ENCODE data around the gene EIF2A.

Gene EIF2A

GRCh38 chr3:150547045-150547741, 606 bp downstream of the EIF2A start:
- no peak for DNase-seq
- Histone ChIP-seq H3K4me3 (ENCODE audit: low read depth in 1 of 2, low read length in 2 of 2) (peak overlapping the region; percentile 61 to 81), H3K4me2 (ENCODE audit: insufficient read depth, low read length) (peak overlapping the region; percentile 69), H3K4me1 (ENCODE audit: insufficient read depth, low read length) (peaks cover 51% of the 10 kb centered on the region), H2AFZ (ENCODE audit: low read depth, low read length) (peak overlapping the region; percentile 74), H3K27ac (ENCODE audit: low read length) (peak overlapping the region; percentile 83), H3K9ac (ENCODE audit: low read depth, low read length) (peak overlapping the region; percentile 56), H3K79me2 (ENCODE audit: insufficient read depth, low read length) (peaks cover 89% of the 10 kb centered on the region), H3K9me3 (ENCODE audit: insufficient read depth, low read length, severe bottlenecking) (no peaks in the 10 kb centered on the region), H3K27me3 (ENCODE audit: insufficient read depth, low read length, poor library complexity) (no peaks in the 10 kb centered on the region), H4K20me1 (ENCODE audit: insufficient read depth, low read length) (peaks cover 23% of the 10 kb centered on the region; the same call in 1 of the 2 replicates), H3K36me3 (ENCODE audit: insufficient read depth, low read length) (peaks cover 29% of the 10 kb centered on the region)
- ATAC-seq (ENCODE audit: insufficient read depth, low read depth), result no peak
- TF ChIP-seq EZH2 (IDR thresholded peaks at IDR 0.05; ENCODE audit: borderline replicate concordance, low read depth, low read length, severe bottlenecking), result no peak
- TF ChIP-seq, protein P1, sequence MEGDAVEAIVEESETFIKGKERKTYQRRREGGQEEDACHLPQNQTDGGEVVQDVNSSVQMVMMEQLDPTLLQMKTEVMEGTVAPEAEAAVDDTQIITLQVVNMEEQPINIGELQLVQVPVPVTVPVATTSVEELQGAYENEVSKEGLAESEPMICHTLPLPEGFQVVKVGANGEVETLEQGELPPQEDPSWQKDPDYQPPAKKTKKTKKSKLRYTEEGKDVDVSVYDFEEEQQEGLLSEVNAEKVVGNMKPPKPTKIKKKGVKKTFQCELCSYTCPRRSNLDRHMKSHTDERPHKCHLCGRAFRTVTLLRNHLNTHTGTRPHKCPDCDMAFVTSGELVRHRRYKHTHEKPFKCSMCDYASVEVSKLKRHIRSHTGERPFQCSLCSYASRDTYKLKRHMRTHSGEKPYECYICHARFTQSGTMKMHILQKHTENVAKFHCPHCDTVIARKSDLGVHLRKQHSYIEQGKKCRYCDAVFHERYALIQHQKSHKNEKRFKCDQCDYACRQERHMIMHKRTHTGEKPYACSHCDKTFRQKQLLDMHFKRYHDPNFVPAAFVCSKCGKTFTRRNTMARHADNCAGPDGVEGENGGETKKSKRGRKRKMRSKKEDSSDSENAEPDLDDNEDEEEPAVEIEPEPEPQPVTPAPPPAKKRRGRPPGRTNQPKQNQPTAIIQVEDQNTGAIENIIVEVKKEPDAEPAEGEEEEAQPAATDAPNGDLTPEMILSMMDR (IDR thresholded peaks at IDR 0.05; ENCODE audit: borderline replicate concordance, extremely low read depth, low read length, poor library complexity, severe bottlenecking), result no peak

- TF ChIP-seq, protein P1 (IDR thresholded peaks at IDR 0.05; ENCODE audit: borderline replicate concordance, extremely low read depth, low read length, poor library complexity, severe bottlenecking), result no peak
- TF ChIP-seq EZH2 (IDR thresholded peaks at IDR 0.05; ENCODE audit: borderline replicate concordance, low read depth, low read length, severe bottlenecking), result no peak
- no peak overlapping the region for H2AFZ ChIP-seq (ENCODE audit: low read depth, low read length)
- no peaks in the 10 kb centered on the region for H3K9me3 ChIP-seq (ENCODE audit: insufficient read depth, low read length, severe bottlenecking)
- DNase-seq, result no peak
- H3K27ac ChIP-seq (ENCODE audit: low read length), result no peak overlapping the region
- ATAC-seq (ENCODE audit: insufficient read depth, low read depth), result no peak; the same call in 2 of the 3 replicates
- peaks cover 8% of the 10 kb centered on the region; the same call in 1 of the 2 replicates for H4K20me1 ChIP-seq (ENCODE audit: insufficient read depth, low read length)
- H3K9ac ChIP-seq (ENCODE audit: low read depth, low read length), result no peak overlapping the region
- H3K4me1 ChIP-seq (ENCODE audit: insufficient read depth, low read length), result 0 out of 2 replicates have a peak, but pooled peaks cover 5% of the 10 kb centered on the region
- H3K4me2 ChIP-seq (ENCODE audit: insufficient read depth, low read length), result no peak overlapping the region
- H3K79me2 ChIP-seq (ENCODE audit: insufficient read depth, low read length), result peaks cover 97% of the 10 kb centered on the region
- peaks cover 61% of the 10 kb centered on the region for H3K36me3 ChIP-seq (ENCODE audit: insufficient read depth, low read length)
- no peak overlapping the region for H3K4me3 ChIP-seq (ENCODE audit: low read depth in 1 of 2, low read length in 2 of 2)
- H3K27me3 ChIP-seq (ENCODE audit: insufficient read depth, low read length, poor library complexity), result no peaks in the 10 kb centered on the region
Measured at GRCh38 chr3:150555859-150556436, 9.4 kb downstream of the EIF2A start.

DNA sequence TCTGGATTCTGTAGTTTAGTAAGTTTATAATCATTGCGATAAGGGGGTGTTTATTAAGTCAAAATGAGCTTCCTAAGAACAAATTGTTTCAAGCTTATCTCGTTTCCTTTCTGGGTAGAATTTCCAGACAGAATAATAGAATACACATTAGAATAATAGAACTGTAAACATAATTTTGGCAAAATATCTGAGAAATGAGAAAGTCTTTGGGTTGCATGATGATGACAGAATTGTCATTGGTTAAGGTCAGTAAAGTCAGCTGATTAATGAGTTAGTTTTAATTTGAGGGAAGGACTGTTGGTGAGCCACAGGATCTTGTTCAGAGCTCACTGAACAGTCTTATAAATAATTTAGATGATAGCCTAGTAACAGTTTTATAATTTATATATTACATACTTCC, 10.2 kb downstream of the EIF2A start:
- peaks cover 66% of the 10 kb centered on the region for H3K36me3 ChIP-seq (ENCODE audit: insufficient read depth, low read length)

More for the DNA sequence above, 10.2 kb downstream of the EIF2A start:
- no peak overlapping the region for H3K27ac ChIP-seq (ENCODE audit: low read length)
- peaks cover 7% of the 10 kb centered on the region; the same call in 1 of the 2 replicates for H4K20me1 ChIP-seq (ENCODE audit: insufficient read depth, low read length)
- no peaks in the 10 kb centered on the region for H3K27me3 ChIP-seq (ENCODE audit: insufficient read depth, low read length, poor library complexity)
- TF ChIP-seq EZH2 (IDR thresholded peaks at IDR 0.05; ENCODE audit: borderline replicate concordance, low read depth, low read length, severe bottlenecking), result no peak
- TF ChIP-seq, protein P1 (IDR thresholded peaks at IDR 0.05; ENCODE audit: borderline replicate concordance, extremely low read depth, low read length, poor library complexity, severe bottlenecking), result no peak
- H3K4me2 ChIP-seq (ENCODE audit: insufficient read depth, low read length), result no peak overlapping the region
- H3K79me2 ChIP-seq (ENCODE audit: insufficient read depth, low read length), result peaks cover 93% of the 10 kb centered on the region
- no peak overlapping the region for H3K4me3 ChIP-seq (ENCODE audit: low read depth in 1 of 2, low read length in 2 of 2)
- DNase-seq (no peak), ATAC-seq (ENCODE audit: insufficient read depth, low read depth) (no peak)
- H3K9ac ChIP-seq (ENCODE audit: low read depth, low read length), result no peak overlapping the region
- no peaks in the 10 kb centered on the region for H3K9me3 ChIP-seq (ENCODE audit: insufficient read depth, low read length, severe bottlenecking)
- no peak overlapping the region for H2AFZ ChIP-seq (ENCODE audit: low read depth, low read length)
- 0 out of 2 replicates have a peak, but pooled peaks cover 5% of the 10 kb centered on the region for H3K4me1 ChIP-seq (ENCODE audit: insufficient read depth, low read length)

Measured in DND-41 (cell line).